Breast epithelium (tissue), 3 donors: ENCODE data around the gene RNF112.

Experiments used
- POLR2A ChIP-seq: fragments of 450-650 bp; IDR thresholded peaks from one replicate; pipeline ENCODE4 v1.6.1; 2016; ENCODE audit warnings: antibody characterized with exemption, mild to moderate bottlenecking, moderate library complexity
- TF ChIP-seq, protein P1 (sequence below), 3 donors: fragments of 450-650 bp; IDR thresholded peaks; one replicate each; pipeline ENCODE4 v1.5.1; 2016 to 2017; ENCODE audit warnings: antibody characterized with exemption in 3 of 3, mild to moderate bottlenecking in 3 of 3, moderate library complexity in 3 of 3

DNA sequence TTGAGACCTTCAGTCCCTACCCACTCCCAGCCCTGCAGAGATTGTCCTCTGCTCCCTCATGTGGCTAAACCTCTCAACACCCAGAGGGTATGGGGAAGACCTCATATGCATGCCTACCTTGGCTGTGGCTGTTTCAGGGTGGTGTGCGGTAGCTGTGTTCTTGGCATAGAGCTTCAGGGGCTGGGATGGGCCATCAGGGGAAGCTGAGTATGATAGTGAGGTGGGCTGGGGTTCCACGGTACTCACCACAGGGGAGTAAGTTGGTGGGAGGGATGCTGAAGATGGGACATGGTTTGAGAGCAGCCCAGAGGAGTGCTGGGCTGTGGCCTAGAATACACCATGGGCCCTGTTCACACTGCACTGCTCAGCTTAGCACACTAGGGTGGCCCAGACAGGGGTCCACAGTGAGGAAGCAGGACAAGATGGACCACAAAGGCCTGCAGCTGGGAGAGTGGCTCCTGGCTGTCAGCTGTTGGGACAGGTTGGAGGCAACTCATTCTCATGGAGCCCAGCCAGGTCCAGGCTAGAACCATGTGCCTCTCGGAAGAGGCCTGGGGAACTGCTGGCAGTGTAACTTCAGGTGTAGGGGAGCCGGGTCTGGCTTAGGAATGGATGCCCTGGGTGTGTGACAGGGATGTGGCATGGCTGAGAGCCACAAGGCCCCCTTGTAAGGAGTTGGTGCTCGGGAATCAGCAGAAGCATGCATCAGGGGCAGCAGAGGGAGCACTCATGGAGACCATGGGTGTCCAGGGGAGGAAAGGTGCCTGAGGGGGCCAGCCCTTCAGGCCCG, 27.2 kb upstream of the RNF112 start:
- TF ChIP-seq, protein P1, sequence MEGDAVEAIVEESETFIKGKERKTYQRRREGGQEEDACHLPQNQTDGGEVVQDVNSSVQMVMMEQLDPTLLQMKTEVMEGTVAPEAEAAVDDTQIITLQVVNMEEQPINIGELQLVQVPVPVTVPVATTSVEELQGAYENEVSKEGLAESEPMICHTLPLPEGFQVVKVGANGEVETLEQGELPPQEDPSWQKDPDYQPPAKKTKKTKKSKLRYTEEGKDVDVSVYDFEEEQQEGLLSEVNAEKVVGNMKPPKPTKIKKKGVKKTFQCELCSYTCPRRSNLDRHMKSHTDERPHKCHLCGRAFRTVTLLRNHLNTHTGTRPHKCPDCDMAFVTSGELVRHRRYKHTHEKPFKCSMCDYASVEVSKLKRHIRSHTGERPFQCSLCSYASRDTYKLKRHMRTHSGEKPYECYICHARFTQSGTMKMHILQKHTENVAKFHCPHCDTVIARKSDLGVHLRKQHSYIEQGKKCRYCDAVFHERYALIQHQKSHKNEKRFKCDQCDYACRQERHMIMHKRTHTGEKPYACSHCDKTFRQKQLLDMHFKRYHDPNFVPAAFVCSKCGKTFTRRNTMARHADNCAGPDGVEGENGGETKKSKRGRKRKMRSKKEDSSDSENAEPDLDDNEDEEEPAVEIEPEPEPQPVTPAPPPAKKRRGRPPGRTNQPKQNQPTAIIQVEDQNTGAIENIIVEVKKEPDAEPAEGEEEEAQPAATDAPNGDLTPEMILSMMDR (IDR thresholded peaks at IDR 0.05): no peak
- no peak for TF ChIP-seq POLR2A
